Pancreas (tissue), 10 donors: ENCODE measurements around the gene RANGRF. TPM values are rescaled to one million over a fixed set of nuclear protein-coding genes. Genes with fewer than 3 reads are reported as not detected.

Source experiments
- ATAC-seq, 4 donors: fragments of 200-7000 bp; cut with Tn5 transposase; one replicate each; pipeline versions ENCODE4 v1.8.0 to v1.9.1; 2020; ENCODE audit warnings: mild to moderate bottlenecking in 4 of 4, moderate library complexity in 4 of 4
- DNase-seq, 6 donors: peaks; one replicate each; pipeline ENCODE4 v3.0.0-alpha.2; 2020
- FAIRE-seq: peaks from 2 replicates; lab custom pipeline; 2012; peaks lifted over from hg19 to GRCh38; lab: Jason Lieb, UNC
- H3K27ac ChIP-seq, 4 donors: fragments of 200-600 bp; sonication (generic); 1 replicate in 3 of 4; 2 replicates in 1 of 4; pipeline versions ENCODE4 v1.5.0 to v1.8.0; 2020
- H3K27me3 ChIP-seq, 4 donors: fragments of 200-600 bp; one replicate each; pipeline ENCODE4 v1.8.0; 2021
- H3K36me3 ChIP-seq, 3 donors: fragments of 200-600 bp; sonication (generic) in 1 of 3; one replicate each; pipeline versions ENCODE4 v1.5.0 to v1.8.0; 2020 to 2021
- H3K4me1 ChIP-seq, 3 donors: fragments of 200-600 bp; one replicate each; pipeline ENCODE4 v1.8.0; 2021
- H3K4me3 ChIP-seq, 4 donors: fragments of 200-600 bp; sonication (generic) in 2 of 4; one replicate each; pipeline versions ENCODE4 v1.5.0 to v1.8.0; 2020 to 2021
- H3K9me3 ChIP-seq, 4 donors: fragments of 200-600 bp; one replicate each; pipeline ENCODE4 v1.8.0; 2021
- CTCF ChIP-seq, 4 donors: fragments of 200-600 bp; sonication (generic) in 3 of 4; IDR thresholded peaks; one replicate each; pipeline versions ENCODE4 v1.5.0 to v1.8.0; 2021; ENCODE audit warnings: antibody characterized with exemption in 4 of 4
- WGBS, 2 donors: extraction: QIAGEN DNeasy Blood & Tissue Kit; methylation state at CpG; one replicate each; pipeline ENCODE4 v1.1.7; 2013; 5-methylcytosine and 5-hydroxymethylcytosine counted together
- intact Hi-C, 3 donors: fragments of 100-400 bp; cut with DNase I; formaldehyde crosslinking; loops; one replicate each; pipeline versions ENCODE4 v1.11.1 to v1.14.2; 2022
- polyA plus RNA-seq, 2 donors: library from polyadenylated mRNA; stranded (reverse); fragments of 200-250 nt; gene quantifications; one replicate each; pipeline ENCODE4 v1.2.3, GENCODE V29; 2013
- total RNA-seq, 6 donors: library from RNA; stranded (reverse); fragmentation: NEBNext Ultra II Directional in 4 of 6; extraction: Animal tissue kit (Norgen Biotek cat#: 25700) in 4 of 6; gene quantifications; one replicate each; pipeline versions ENCODE4 v1.2.1 to v1.2.4, GENCODE V29; 2021 to 2023
- donor health status: healthy with polysubstance abuse.
- donor health status: DM: no; HTN: no; CAD: no; lungs with moderate emphysema.
- donor health status: DM: no; HTN: no; CAD: no.
- donor health status: control.
- donor health status: control.
- donor health status: Bipolar disorder and iron deficiency.
- donor health status: DM: yes; HTN: yes; CAD: no.
- donor health status: DM: no; HTN: no; CAD: no.
- donor health status: DM: no; HTN: no; CAD: no.
- donor health status: DM: yes; HTN: yes; CAD: no.

Gene RANGRF
- total and polyA plus RNA-seq, 8 donors = 2.8 to 27.4 (median 7.1) TPM

GRCh38 chr17:8282345-8282744 is 6.1 kb upstream of the RANGRF start:
- ATAC-seq (no peak), DNase-seq (peak in 1 of 6 donors; percentile 7), FAIRE-seq (no peak)
- H3K36me3 ChIP-seq = no peaks in the 10 kb centered on the region
- H3K4me3 ChIP-seq = no peak overlapping the region
- H3K27ac ChIP-seq = no peak overlapping the region
- no peaks in the 10 kb centered on the region for H3K27me3 ChIP-seq
- peaks cover 10 to 29% (median 16%) of the 10 kb centered on the region in 3 donors for H3K4me1 ChIP-seq
- TF ChIP-seq CTCF (IDR thresholded peaks at IDR 0.05) = no peak
- H3K9me3 ChIP-seq = no peaks in the 10 kb centered on the region
- intact Hi-C loops = no loop called here
- 62 to 79% methylated on average over 3 of the region's 3 CpGs for WGBS, 2 donors

GRCh38 chr17:8283356-8283755 is 5.1 kb upstream of the RANGRF start:
- Histone ChIP-seq H3K27ac (no peak overlapping the region), H3K4me1 (peaks cover 17 to 30% (median 20%) of the 10 kb centered on the region in 3 donors), H3K4me3 (no peak overlapping the region), H3K9me3 (no peaks in the 10 kb centered on the region), H3K36me3 (no peaks in the 10 kb centered on the region), H3K27me3 (no peaks in the 10 kb centered on the region)
- no peak for TF ChIP-seq CTCF (IDR thresholded peaks at IDR 0.05)
- ATAC-seq (no peak), DNase-seq (no peak), FAIRE-seq (no peak)
- 86 to 89% methylated on average over 4 of the region's 4 CpGs for WGBS, 2 donors
- intact Hi-C loops = no loop called here

- 91 to 97% methylated on average over 4 of the region's 4 CpGs for WGBS, 2 donors
- H3K36me3 ChIP-seq = no peaks in the 10 kb centered on the region
- TF ChIP-seq CTCF (IDR thresholded peaks at IDR 0.05) = no peak
Measured at GRCh38 chr17:8284126-8284525, 4.3 kb upstream of the RANGRF start.

GRCh38 chr17:8285270-8286181 is 2.9 kb upstream of the RANGRF start:
- FAIRE-seq (no peak), ATAC-seq (peak; percentile 18 to 68 (median 53)), DNase-seq (peak in 3 of 6 donors; percentile 49 to 75 (median 72))
- TF ChIP-seq CTCF (IDR thresholded peaks at IDR 0.05) = no peak
- Histone ChIP-seq H3K9me3 (no peaks in the 10 kb centered on the region), H3K4me3 (no peak overlapping the region), H3K27me3 (no peaks in the 10 kb centered on the region), H3K27ac (peak overlapping the region in 1 of 4 donors; percentile 39), H3K36me3 (no peaks in the 10 kb centered on the region), H3K4me1 (peaks cover 17 to 37% (median 20%) of the 10 kb centered on the region in 3 donors)
- WGBS, 2 donors = 37% methylated on average over 10 of the region's 10 CpGs
- intact Hi-C loops = no loop called here

More at GRCh38 chr17:8284126-8284525, 4.3 kb upstream of the RANGRF start:
- ATAC-seq = no peak
- no peaks in the 10 kb centered on the region for H3K27me3 ChIP-seq
- no peak overlapping the region for H3K27ac ChIP-seq
- H3K9me3 ChIP-seq = no peaks in the 10 kb centered on the region
- no peak overlapping the region for H3K4me3 ChIP-seq
- DNase-seq = no peak
- intact Hi-C loops = no loop called here
- FAIRE-seq = no peak
- peaks cover 17 to 33% (median 20%) of the 10 kb centered on the region in 3 donors for H3K4me1 ChIP-seq
